ENCODE results near the gene FAM72D. TPM values are rescaled to one million over a fixed set of nuclear protein-coding genes. Genes with fewer than 3 reads are reported as not detected.
"Not testable (repeated sequence)": the region's sequence is repeated elsewhere in the genome, so short reads cannot be mapped to it uniquely, and the experiment has no call there.

FAM72D gene
- total and polyA plus RNA-seq, 2 of the 8 experiments (the other 6 are each of a cell fraction or from before 2014, with no cell fraction given) = 4.9 to 12.7 TPM

- H2AFZ ChIP-seq (ENCODE audit: low read length); H3K23me2 ChIP-seq (ENCODE audit: low read depth, low read length); H2BK12ac ChIP-seq (ENCODE audit: low read depth, low read length); H4K8ac ChIP-seq (ENCODE audit: extremely low read depth, insufficient read depth, low read length); H3K23ac ChIP-seq (ENCODE audit: insufficient read length); H3K4ac ChIP-seq (replicated peaks; ENCODE audit: insufficient read length, low read depth, low read length); H3K27ac ChIP-seq (ENCODE audit: low read depth, low read length); H3K4me2 ChIP-seq (ENCODE audit: insufficient read depth in 1 of 2, low read depth in 2 of 2, low read length in 2 of 2); H2AK5ac ChIP-seq (ENCODE audit: low read depth, low read length); H3K79me1 ChIP-seq (ENCODE audit: low read depth, low read length); H3K27me3 ChIP-seq (replicated peaks in 1 of 4; ENCODE audit: control insufficient read depth in 3 of 4, extremely low read depth in 1 of 4, insufficient read depth in 3 of 4, low read length in 3 of 4); DNase-seq (ENCODE audit: low read depth in 1 of 2, low spot score in 2 of 2); CTCF ChIA-PET (ENCODE audit: partially characterized antibody); H4K91ac ChIP-seq (replicated peaks; ENCODE audit: insufficient read length, low read length); POLR2A ChIA-PET (ENCODE audit: partially characterized antibody); H2BK120ac ChIP-seq (replicated peaks; ENCODE audit: low read depth, low read length); H3K18ac ChIP-seq (ENCODE audit: extremely low read depth, low read length); H2BK15ac ChIP-seq (ENCODE audit: low read length); H2BK5ac ChIP-seq (ENCODE audit: low read depth, low read length); H4K5ac ChIP-seq (ENCODE audit: insufficient read length, low read depth, low read length); H3K9ac ChIP-seq (replicated peaks in 1 of 4; ENCODE audit: extremely low read depth in 1 of 4, low read depth in 3 of 4, low read length in 3 of 4); H3K4me3 ChIP-seq (ENCODE audit: extremely low read depth in 1 of 4, insufficient read depth in 2 of 4, low read depth in 3 of 4, low read length in 4 of 4); H4K20me1 ChIP-seq (replicated peaks in 1 of 2; ENCODE audit: control insufficient read depth in 1 of 2, insufficient read depth in 2 of 2, low read length in 2 of 2); H3K36me3 ChIP-seq (ENCODE audit: control insufficient read depth in 2 of 4, insufficient read depth in 4 of 4, low read length in 3 of 4); H3K9me3 ChIP-seq (ENCODE audit: insufficient read depth in 2 of 2, low read depth in 1 of 2, low read length in 1 of 2); H3K14ac ChIP-seq (ENCODE audit: insufficient read length); H3K4me1 ChIP-seq (replicated peaks in 1 of 4; ENCODE audit: control insufficient read depth in 3 of 4, insufficient read depth in 4 of 4, low read length in 3 of 4); H3K79me2 ChIP-seq (ENCODE audit: control insufficient read depth in 1 of 2, insufficient read depth in 2 of 2, low read length in 2 of 2); H3K56ac ChIP-seq (replicated peaks; ENCODE audit: insufficient read length, low read depth, low read length); H2BK20ac ChIP-seq (ENCODE audit: low read length); FAIRE-seq: not testable (repeated sequence)
- WGBS, 2 experiments (ENCODE audit: extremely low coverage in 1 of 2, insufficient coverage in 1 of 2, insufficient read length in 1 of 2, insufficient replicate concordance in 2 of 2, low coverage in 1 of 2, low lambda C conversion rate in 2 of 2, missing lambda C conversion rate in 1 of 2) = no CpG with 5 or more reads among the region's 5 CpGs
Measured at GRCh38 chr1:145065194-145065826, 30.5 kb upstream of the FAM72D start.

GRCh38 chr1:145066486-145066885, 29.3 kb upstream of the FAM72D start:
- H3K9me3 ChIP-seq (ENCODE audit: insufficient read depth in 2 of 2, low read depth in 1 of 2, low read length in 1 of 2); H4K91ac ChIP-seq (replicated peaks; ENCODE audit: insufficient read length, low read length); FAIRE-seq; H2AK5ac ChIP-seq (ENCODE audit: low read depth, low read length); H3K4me2 ChIP-seq (ENCODE audit: insufficient read depth in 1 of 2, low read depth in 2 of 2, low read length in 2 of 2); H4K20me1 ChIP-seq (replicated peaks in 1 of 2; ENCODE audit: control insufficient read depth in 1 of 2, insufficient read depth in 2 of 2, low read length in 2 of 2); H3K23ac ChIP-seq (ENCODE audit: insufficient read length); H3K4ac ChIP-seq (replicated peaks; ENCODE audit: insufficient read length, low read depth, low read length); H3K79me2 ChIP-seq (ENCODE audit: control insufficient read depth in 1 of 2, insufficient read depth in 2 of 2, low read length in 2 of 2); H4K5ac ChIP-seq (ENCODE audit: insufficient read length, low read depth, low read length); H2BK15ac ChIP-seq (ENCODE audit: low read length); H3K27me3 ChIP-seq (replicated peaks in 1 of 4; ENCODE audit: control insufficient read depth in 3 of 4, extremely low read depth in 1 of 4, insufficient read depth in 3 of 4, low read length in 3 of 4); H2BK5ac ChIP-seq (ENCODE audit: low read depth, low read length); H3K23me2 ChIP-seq (ENCODE audit: low read depth, low read length); H3K27ac ChIP-seq (ENCODE audit: low read depth, low read length); H3K9ac ChIP-seq (replicated peaks in 1 of 4; ENCODE audit: extremely low read depth in 1 of 4, low read depth in 3 of 4, low read length in 3 of 4); H3K4me1 ChIP-seq (replicated peaks in 1 of 4; ENCODE audit: control insufficient read depth in 3 of 4, insufficient read depth in 4 of 4, low read length in 3 of 4); H2AFZ ChIP-seq (ENCODE audit: low read length); H2BK20ac ChIP-seq (ENCODE audit: low read length); H2BK120ac ChIP-seq (replicated peaks; ENCODE audit: low read depth, low read length); H2BK12ac ChIP-seq (ENCODE audit: low read depth, low read length); POLR2A ChIA-PET (ENCODE audit: partially characterized antibody); H3K4me3 ChIP-seq (ENCODE audit: extremely low read depth in 1 of 4, insufficient read depth in 2 of 4, low read depth in 3 of 4, low read length in 4 of 4); H3K36me3 ChIP-seq (ENCODE audit: control insufficient read depth in 2 of 4, insufficient read depth in 4 of 4, low read length in 3 of 4); H3K14ac ChIP-seq (ENCODE audit: insufficient read length); H3K56ac ChIP-seq (replicated peaks; ENCODE audit: insufficient read length, low read depth, low read length); H4K8ac ChIP-seq (ENCODE audit: extremely low read depth, insufficient read depth, low read length); H3K79me1 ChIP-seq (ENCODE audit: low read depth, low read length); H3K18ac ChIP-seq (ENCODE audit: extremely low read depth, low read length); DNase-seq (ENCODE audit: low read depth in 1 of 2, low spot score in 2 of 2); CTCF ChIA-PET (ENCODE audit: partially characterized antibody): not testable (repeated sequence)
- no CpG with 5 or more reads among the region's 10 CpGs for WGBS, 2 experiments (ENCODE audit: extremely low coverage in 1 of 2, insufficient coverage in 1 of 2, insufficient read length in 1 of 2, insufficient replicate concordance in 2 of 2, low coverage in 1 of 2, low lambda C conversion rate in 2 of 2, missing lambda C conversion rate in 1 of 2)
